ENCODE measurements around the gene HPSE2.

HPSE2 gene

GRCh38 chr10:98432330-98432729, 803.3 kb downstream of the HPSE2 start:
- peaks cover 59% of the 10 kb centered on the region for H3K36me3 ChIP-seq (ENCODE audit: insufficient read depth, low read length)
- no peak overlapping the region for H3K4me3 ChIP-seq (ENCODE audit: low read depth in 1 of 2, low read length in 2 of 2)
- no peak overlapping the region for H3K27ac ChIP-seq (ENCODE audit: low read depth, low read length)
- no peaks in the 10 kb centered on the region for H3K27me3 ChIP-seq (ENCODE audit: control insufficient read depth in 1 of 2, insufficient read depth in 2 of 2, low read length in 2 of 2)
- H3K9me3 ChIP-seq (ENCODE audit: low read length) = no peaks in the 10 kb centered on the region
- no peak overlapping the region for H3K9ac ChIP-seq (ENCODE audit: low read length)
- H3K4me1 ChIP-seq (ENCODE audit: insufficient read depth, low read length) = no peaks in the 10 kb centered on the region

GRCh38 chr10:98431016-98431415, 804.6 kb downstream of the HPSE2 start:
- Histone ChIP-seq H3K9me3 (ENCODE audit: low read length) (no peaks in the 10 kb centered on the region), H3K4me3 (ENCODE audit: low read depth in 1 of 2, low read length in 2 of 2) (no peak overlapping the region), H3K4me1 (ENCODE audit: insufficient read depth, low read length) (no peaks in the 10 kb centered on the region), H3K27ac (ENCODE audit: low read depth, low read length) (no peak overlapping the region), H3K36me3 (ENCODE audit: insufficient read depth, low read length) (peaks cover 60% of the 10 kb centered on the region), H3K27me3 (ENCODE audit: control insufficient read depth in 1 of 2, insufficient read depth in 2 of 2, low read length in 2 of 2) (no peaks in the 10 kb centered on the region), H3K9ac (ENCODE audit: low read length) (no peak overlapping the region)

- Histone ChIP-seq H3K4me1 (ENCODE audit: insufficient read depth, low read length) (no peaks in the 10 kb centered on the region), H3K27me3 (ENCODE audit: control insufficient read depth in 1 of 2, insufficient read depth in 2 of 2, low read length in 2 of 2) (no peaks in the 10 kb centered on the region), H3K27ac (ENCODE audit: low read depth, low read length) (no peak overlapping the region), H3K4me3 (ENCODE audit: low read depth in 1 of 2, low read length in 2 of 2) (no peak overlapping the region), H3K9ac (ENCODE audit: low read length) (no peak overlapping the region), H3K9me3 (ENCODE audit: low read length) (no peaks in the 10 kb centered on the region), H3K36me3 (ENCODE audit: insufficient read depth, low read length) (peaks cover 55% of the 10 kb centered on the region)
Observed at GRCh38 chr10:98430427-98430826, 805.2 kb downstream of the HPSE2 start.

GRCh38 chr10:98429320-98430072, 806.2 kb downstream of the HPSE2 start:
- H3K4me3 ChIP-seq (ENCODE audit: low read depth in 1 of 2, low read length in 2 of 2) = no peak overlapping the region
- peaks cover 45% of the 10 kb centered on the region for H3K36me3 ChIP-seq (ENCODE audit: insufficient read depth, low read length)
- H3K9me3 ChIP-seq (ENCODE audit: low read length) = no peaks in the 10 kb centered on the region
- H3K9ac ChIP-seq (ENCODE audit: low read length) = no peak overlapping the region
- H3K27ac ChIP-seq (ENCODE audit: low read depth, low read length) = no peak overlapping the region
- H3K27me3 ChIP-seq (ENCODE audit: control insufficient read depth in 1 of 2, insufficient read depth in 2 of 2, low read length in 2 of 2) = no peaks in the 10 kb centered on the region
- no peaks in the 10 kb centered on the region for H3K4me1 ChIP-seq (ENCODE audit: insufficient read depth, low read length)

- Histone ChIP-seq H3K4me1 (ENCODE audit: insufficient read depth, low read length) (no peaks in the 10 kb centered on the region), H3K27me3 (ENCODE audit: control insufficient read depth in 1 of 2, insufficient read depth in 2 of 2, low read length in 2 of 2) (no peaks in the 10 kb centered on the region), H3K27ac (ENCODE audit: low read depth, low read length) (no peak overlapping the region), H3K9ac (ENCODE audit: low read length) (no peak overlapping the region), H3K9me3 (ENCODE audit: low read length) (no peaks in the 10 kb centered on the region), H3K4me3 (ENCODE audit: low read depth in 1 of 2, low read length in 2 of 2) (no peak overlapping the region), H3K36me3 (ENCODE audit: insufficient read depth, low read length) (peaks cover 30% of the 10 kb centered on the region)
Observed at GRCh38 chr10:98427011-98427515, 808.6 kb downstream of the HPSE2 start.

GRCh38 chr10:98425511-98426352, 809.9 kb downstream of the HPSE2 start:
- Histone ChIP-seq H3K4me1 (ENCODE audit: insufficient read depth, low read length) (no peaks in the 10 kb centered on the region), H3K27ac (ENCODE audit: low read depth, low read length) (no peak overlapping the region), H3K9me3 (ENCODE audit: low read length) (no peaks in the 10 kb centered on the region), H3K9ac (ENCODE audit: low read length) (no peak overlapping the region), H3K36me3 (ENCODE audit: insufficient read depth, low read length) (peaks cover 30% of the 10 kb centered on the region), H3K27me3 (ENCODE audit: control insufficient read depth in 1 of 2, insufficient read depth in 2 of 2, low read length in 2 of 2) (no peaks in the 10 kb centered on the region), H3K4me3 (ENCODE audit: low read depth in 1 of 2, low read length in 2 of 2) (no peak overlapping the region)

- Histone ChIP-seq H3K4me3 (ENCODE audit: low read depth in 1 of 2, low read length in 2 of 2) (no peak overlapping the region), H3K9ac (ENCODE audit: low read length) (no peak overlapping the region), H3K4me1 (ENCODE audit: insufficient read depth, low read length) (no peaks in the 10 kb centered on the region), H3K27me3 (ENCODE audit: control insufficient read depth in 1 of 2, insufficient read depth in 2 of 2, low read length in 2 of 2) (no peaks in the 10 kb centered on the region), H3K9me3 (ENCODE audit: low read length) (no peaks in the 10 kb centered on the region), H3K27ac (ENCODE audit: low read depth, low read length) (no peak overlapping the region), H3K36me3 (ENCODE audit: insufficient read depth, low read length) (peaks cover 25% of the 10 kb centered on the region)
Observed at GRCh38 chr10:98424295-98425254, 811.1 kb downstream of the HPSE2 start.

- no peaks in the 10 kb centered on the region for H3K9me3 ChIP-seq (ENCODE audit: low read length)
- no peak overlapping the region for H3K27ac ChIP-seq (ENCODE audit: low read depth, low read length)
- H3K9ac ChIP-seq (ENCODE audit: low read length) = no peak overlapping the region
- H3K4me3 ChIP-seq (ENCODE audit: low read depth in 1 of 2, low read length in 2 of 2) = no peak overlapping the region
- H3K27me3 ChIP-seq (ENCODE audit: control insufficient read depth in 1 of 2, insufficient read depth in 2 of 2, low read length in 2 of 2) = no peaks in the 10 kb centered on the region
- peaks cover 30% of the 10 kb centered on the region for H3K36me3 ChIP-seq (ENCODE audit: insufficient read depth, low read length)
- H3K4me1 ChIP-seq (ENCODE audit: insufficient read depth, low read length) = no peaks in the 10 kb centered on the region
Observed at GRCh38 chr10:98423691-98424120, 811.9 kb downstream of the HPSE2 start.

- H3K4me1 ChIP-seq (ENCODE audit: insufficient read depth, low read length) = no peaks in the 10 kb centered on the region
- no peak overlapping the region for H3K4me3 ChIP-seq (ENCODE audit: low read depth in 1 of 2, low read length in 2 of 2)
- no peaks in the 10 kb centered on the region for H3K9me3 ChIP-seq (ENCODE audit: low read length)
- H3K27me3 ChIP-seq (ENCODE audit: control insufficient read depth in 1 of 2, insufficient read depth in 2 of 2, low read length in 2 of 2) = no peaks in the 10 kb centered on the region
- no peak overlapping the region for H3K27ac ChIP-seq (ENCODE audit: low read depth, low read length)
- H3K36me3 ChIP-seq (ENCODE audit: insufficient read depth, low read length) = peaks cover 36% of the 10 kb centered on the region
- H3K9ac ChIP-seq (ENCODE audit: low read length) = no peak overlapping the region
Observed at GRCh38 chr10:98422182-98422581, 813.5 kb downstream of the HPSE2 start.

GRCh38 chr10:98420786-98421185, 814.9 kb downstream of the HPSE2 start:
- Histone ChIP-seq H3K9ac (ENCODE audit: low read length) (no peak overlapping the region), H3K27me3 (ENCODE audit: control insufficient read depth in 1 of 2, insufficient read depth in 2 of 2, low read length in 2 of 2) (no peaks in the 10 kb centered on the region), H3K27ac (ENCODE audit: low read depth, low read length) (no peak overlapping the region), H3K4me1 (ENCODE audit: insufficient read depth, low read length) (peaks cover 2% of the 10 kb centered on the region), H3K9me3 (ENCODE audit: low read length) (no peaks in the 10 kb centered on the region), H3K4me3 (ENCODE audit: low read depth in 1 of 2, low read length in 2 of 2) (no peak overlapping the region), H3K36me3 (ENCODE audit: insufficient read depth, low read length) (peaks cover 37% of the 10 kb centered on the region)

Measured in muscle layer of colon (tissue), 2 donors.